Hippocampal formation (tissue), 2 donors: ENCODE results near the gene ADGRV1.
"Not testable (repeated sequence)": the region's sequence is repeated elsewhere in the genome, so short reads cannot be mapped to it uniquely, and the experiment has no call there.

Experiments
- DNase-seq, 2 donors: peaks; one replicate each; lab custom pipeline; 2025; lab: John Stamatoyannopoulos, UW

The ADGRV1 gene

GRCh38 chr5:91026466-91026865 is 467.9 kb downstream of the ADGRV1 start:
- DNase-seq = no peak

- no peak for DNase-seq
These were observed 469.0 kb downstream of the ADGRV1 start for GRCh38 chr5:91027405-91028139.

DNA sequence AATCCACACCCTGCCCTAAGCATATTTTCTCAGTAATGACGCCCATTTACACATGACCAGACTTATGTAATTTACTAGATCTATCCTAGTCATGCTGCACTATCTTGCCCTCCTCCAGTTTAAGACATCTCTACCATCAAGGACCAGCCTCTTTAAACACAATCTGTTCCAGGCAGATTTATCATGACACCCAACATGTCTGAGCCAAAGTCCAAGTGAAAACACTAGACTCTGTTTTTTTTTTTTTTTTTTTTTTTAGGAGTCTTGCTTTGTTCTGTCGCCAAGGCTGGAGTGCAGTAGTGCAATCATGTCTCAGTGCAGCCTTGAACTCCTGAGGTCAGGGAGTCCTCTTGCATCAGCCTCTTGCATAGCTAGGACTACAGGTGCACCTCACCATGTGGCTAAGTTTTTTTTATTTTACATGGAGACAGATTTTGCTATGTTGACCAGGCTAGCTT is 469.9 kb downstream of the ADGRV1 start:
- DNase-seq = no peak

GRCh38 chr5:91030521-91031401 is 472.2 kb downstream of the ADGRV1 start:
- no peak for DNase-seq

GRCh38 chr5:91031402-91031752 is 472.8 kb downstream of the ADGRV1 start:
- DNase-seq = no peak

- no peak for DNase-seq
These were observed 473.5 kb downstream of the ADGRV1 start for GRCh38 chr5:91032125-91032524.

DNA sequence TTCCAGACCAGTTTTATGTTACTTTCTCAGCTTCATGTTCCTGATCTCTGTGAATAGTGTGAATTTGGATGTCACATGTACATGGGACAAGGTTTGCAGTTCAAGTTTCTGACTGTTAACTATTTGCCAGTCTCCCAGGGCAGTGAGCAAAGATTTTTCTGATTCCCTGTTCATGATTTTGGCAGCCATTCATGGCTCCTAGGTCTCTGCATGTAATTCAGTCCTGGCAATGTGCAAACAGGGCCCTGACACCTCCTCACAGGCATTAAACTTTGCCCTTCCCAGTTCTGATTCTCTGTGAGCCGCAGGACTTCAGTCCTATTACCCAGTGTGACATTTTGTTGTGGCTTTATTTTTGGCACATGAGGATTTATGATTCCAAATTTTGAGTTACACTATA is 474.8 kb downstream of the ADGRV1 start:
- no peak for DNase-seq

DNA sequence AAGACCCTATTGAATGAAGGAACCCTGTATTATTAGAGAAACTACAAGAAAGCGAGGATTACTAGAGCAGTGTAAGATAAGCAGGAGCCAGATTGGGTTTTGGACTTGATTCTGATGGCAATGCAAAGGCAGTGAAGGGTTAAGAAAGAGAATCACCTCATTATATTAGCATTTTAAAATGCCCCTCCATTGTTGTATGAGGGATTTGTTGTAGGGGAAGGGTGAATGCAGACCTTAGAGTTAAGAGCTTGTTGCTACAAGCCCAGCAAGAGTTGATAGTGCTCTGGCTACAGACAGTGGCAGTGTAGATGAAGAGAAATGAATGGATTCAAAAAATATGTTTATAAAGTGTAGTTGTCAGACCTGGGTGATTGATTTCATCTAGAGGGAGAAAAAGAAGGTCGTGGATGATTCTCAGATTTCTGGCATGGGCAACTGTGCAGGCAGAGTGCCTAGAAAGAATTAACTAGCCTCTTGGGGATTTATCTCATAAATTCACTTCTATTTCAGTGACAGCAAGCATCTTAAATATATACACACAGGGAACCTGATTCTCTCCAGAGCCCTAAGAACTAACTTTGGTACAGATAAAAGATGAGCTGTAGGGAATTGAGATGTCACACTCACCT is 479.7 kb downstream of the ADGRV1 start:
- DNase-seq = no peak

DNA sequence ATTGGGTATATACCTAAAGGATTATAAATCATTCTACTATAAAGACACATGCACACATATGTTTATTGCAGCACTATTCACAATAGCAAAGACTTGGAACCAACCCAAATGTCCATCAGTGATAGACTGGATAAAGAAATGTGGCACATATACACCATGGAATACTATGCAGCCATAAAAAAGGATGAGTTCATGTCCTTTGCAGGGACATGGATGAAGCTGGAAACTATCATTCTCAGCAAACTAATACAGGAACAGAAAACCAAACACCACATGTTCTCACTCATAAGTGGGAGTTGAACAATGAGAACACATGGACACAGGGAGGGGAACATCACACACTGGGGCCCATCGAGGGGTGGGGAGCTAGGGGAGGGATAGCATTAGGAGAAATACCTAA is 482.5 kb downstream of the ADGRV1 start:
- not testable (repeated sequence) for DNase-seq

- DNase-seq = no peak
These were observed 483.8 kb downstream of the ADGRV1 start for GRCh38 chr5:91042247-91042935.

- DNase-seq = no peak
These were observed 484.3 kb downstream of the ADGRV1 start for GRCh38 chr5:91042936-91043255.

GRCh38 chr5:91048073-91048472 is 489.5 kb downstream of the ADGRV1 start:
- no peak for DNase-seq

- no peak for DNase-seq
These were observed 490.5 kb downstream of the ADGRV1 start for GRCh38 chr5:91049112-91049511.

GRCh38 chr5:91049800-91050199 is 491.2 kb downstream of the ADGRV1 start:
- no peak for DNase-seq

DNA sequence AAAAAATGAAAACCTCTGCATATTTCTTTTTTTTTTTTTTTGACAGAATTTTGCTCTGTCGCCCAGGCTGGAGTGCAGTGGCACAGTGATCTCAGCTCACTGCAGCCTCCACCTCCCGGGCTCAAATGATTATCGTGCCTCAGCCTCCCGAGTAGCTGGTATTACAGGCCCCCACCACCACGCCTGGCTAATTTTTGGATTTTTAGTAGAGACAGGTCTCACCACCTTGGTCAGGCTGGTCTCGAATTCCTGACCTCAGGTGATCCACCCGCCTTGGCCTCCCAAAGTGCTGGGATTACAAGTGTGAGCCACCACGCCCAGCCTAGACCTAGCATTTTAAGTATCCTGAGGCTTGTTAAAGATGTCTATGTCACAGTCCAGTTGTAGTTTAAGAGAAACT is 493.8 kb downstream of the ADGRV1 start:
- not testable (repeated sequence) for DNase-seq

DNA sequence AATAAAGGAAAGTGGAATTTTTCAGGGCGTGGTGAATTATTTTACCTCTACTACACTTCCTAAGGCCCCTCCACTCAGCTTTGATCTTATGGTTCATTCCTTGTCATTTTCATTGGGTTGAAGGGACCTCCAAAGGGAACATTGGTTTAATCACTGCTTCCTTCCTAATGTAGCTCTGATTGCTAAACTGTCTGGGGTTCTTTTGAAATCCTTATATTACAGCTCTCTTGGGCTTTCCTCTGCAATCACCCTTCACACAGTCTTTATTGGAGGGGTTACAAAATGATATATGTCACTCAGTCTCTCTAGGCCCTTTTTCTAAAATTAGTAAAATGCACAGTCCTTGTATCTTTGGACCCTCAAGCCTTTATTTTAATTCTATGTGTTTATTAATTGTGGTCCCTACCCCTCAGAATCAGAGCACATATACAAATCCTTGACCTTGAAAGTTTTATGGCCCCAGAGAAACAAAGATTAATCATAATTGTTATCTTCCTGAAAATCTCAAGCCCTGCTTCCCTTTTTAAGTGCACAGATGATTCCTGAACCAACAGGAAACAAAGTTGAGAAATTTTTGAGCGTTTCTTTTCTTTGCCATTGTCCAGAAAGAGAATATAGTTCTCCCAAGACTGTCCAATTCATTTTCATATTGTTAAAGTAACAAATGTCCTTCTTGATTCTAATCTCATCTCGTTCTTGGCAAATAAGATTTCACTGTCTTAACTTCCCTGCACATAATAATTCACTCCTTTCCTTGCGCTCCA is 494.6 kb downstream of the ADGRV1 start:
- DNase-seq = no peak

DNA sequence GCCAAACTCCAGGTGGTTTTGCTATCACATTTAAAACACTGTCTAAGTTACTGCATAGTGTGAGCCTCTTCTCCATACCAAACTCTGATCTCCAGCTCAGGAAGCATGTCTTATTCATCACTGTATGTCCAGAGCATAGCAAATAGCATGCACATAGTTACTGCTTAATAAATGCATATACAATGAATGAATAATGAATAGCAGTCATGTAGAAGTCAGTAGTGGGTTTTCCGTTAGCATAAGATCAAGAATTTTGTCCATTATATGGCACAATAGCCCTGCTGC is 495.1 kb downstream of the ADGRV1 start:
- no peak for DNase-seq

DNA sequence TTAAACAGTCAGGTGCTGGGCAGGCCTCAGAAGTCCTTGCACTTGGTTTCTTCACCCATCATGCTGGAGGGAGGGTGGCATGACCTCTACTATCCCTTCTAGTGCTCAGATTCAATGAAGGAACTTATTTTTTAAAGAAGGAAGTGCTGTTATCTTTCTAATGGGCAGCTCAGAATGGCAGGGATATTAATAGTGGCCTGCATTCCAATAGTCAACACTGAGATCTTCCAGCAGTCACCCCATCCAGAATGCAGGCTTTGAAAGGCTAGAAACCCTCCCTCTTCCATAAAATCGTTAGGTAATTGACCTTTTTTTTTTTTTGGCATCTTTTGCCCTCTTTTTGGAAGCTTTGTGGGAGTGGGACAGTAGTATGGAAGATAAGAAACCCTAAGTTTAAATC is 499.6 kb downstream of the ADGRV1 start:
- DNase-seq = no peak

DNA sequence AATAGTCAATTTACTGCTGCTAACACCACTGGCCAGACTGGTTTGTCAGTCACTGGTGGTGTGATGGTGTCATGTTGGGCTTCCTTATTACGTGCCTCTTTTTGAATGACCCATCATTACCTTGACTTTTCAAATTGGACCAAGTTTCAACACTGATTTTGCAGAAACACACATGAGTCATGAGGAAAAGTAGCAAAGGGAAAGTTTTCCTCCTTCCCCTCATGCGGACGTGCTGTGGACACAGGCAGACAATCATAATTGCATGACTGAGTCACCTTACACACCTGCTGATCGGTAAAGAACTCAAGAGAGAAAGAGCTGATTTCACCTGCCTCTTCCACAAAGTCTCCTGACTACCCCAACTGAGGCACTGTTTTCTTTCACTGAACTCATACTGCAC is 500.0 kb downstream of the ADGRV1 start:
- no peak for DNase-seq

DNA sequence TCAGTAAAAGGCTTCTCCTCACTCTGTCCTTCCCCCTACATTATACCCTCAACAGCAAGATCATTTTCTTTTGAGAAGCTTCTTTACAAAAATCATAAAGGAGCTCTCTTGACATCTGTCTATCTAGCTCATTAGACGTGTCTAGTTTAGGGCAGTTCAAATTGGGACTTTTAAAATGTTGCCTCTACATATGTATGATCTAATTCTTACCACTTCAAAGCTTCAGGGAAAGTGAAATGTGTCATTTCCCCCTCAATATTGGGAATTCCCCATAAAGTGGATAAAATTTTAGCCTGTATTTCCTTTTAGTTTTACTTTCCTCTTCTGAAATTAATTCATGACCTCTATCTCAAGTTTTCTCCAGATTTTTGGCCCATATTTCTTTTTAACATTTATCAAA is 500.8 kb downstream of the ADGRV1 start:
- DNase-seq = no peak

- DNase-seq = no peak
These were observed 502.5 kb downstream of the ADGRV1 start for GRCh38 chr5:91061094-91061493.
